Fibroblast of mammary gland (primary cell): ENCODE data around the gene ELMOD1.
A peak's percentile ranks its signal among the peaks of the same experiment; 100 is the strongest.

ENCODE experiments used
- DNase-seq: peaks from one replicate; pipeline ENCODE4 v3.0.0-alpha.2; 2010; ENCODE audit warnings: low read depth
- H3K4me3 ChIP-seq: 2 replicates; pipeline ENCODE4 v1.5.1; 2011; ENCODE audit warnings: low read depth, mild to moderate bottlenecking, low read length, moderate library complexity; ENCODE audit not compliant: control insufficient read depth
- CTCF ChIP-seq: conservative IDR thresholded peaks from 2 replicates; pipeline ENCODE4 v1.5.1; 2011; ENCODE audit warnings: low read depth, low read length, inconsistent platforms; ENCODE audit not compliant: control insufficient read depth, insufficient read depth

The ELMOD1 gene

GRCh38 chr11:107682171-107682570 is 91.2 kb downstream of the ELMOD1 start:
- no peak for TF ChIP-seq CTCF
- no peak overlapping the region for H3K4me3 ChIP-seq
- no peak for DNase-seq

- H3K4me3 ChIP-seq = no peak overlapping the region
- no peak for DNase-seq
- no peak for TF ChIP-seq CTCF
Measured at GRCh38 chr11:107682572-107682971, 91.6 kb downstream of the ELMOD1 start.

GRCh38 chr11:107683061-107683460 is 92.1 kb downstream of the ELMOD1 start:
- DNase-seq = no peak
- H3K4me3 ChIP-seq = no peak overlapping the region
- TF ChIP-seq CTCF = no peak

GRCh38 chr11:107683807-107684206 is 92.9 kb downstream of the ELMOD1 start:
- peak; percentile 58 for TF ChIP-seq CTCF
- peak; percentile 29 for DNase-seq
- no peak overlapping the region for H3K4me3 ChIP-seq

GRCh38 chr11:107688322-107688918 is 97.5 kb downstream of the ELMOD1 start:
- no peak overlapping the region for H3K4me3 ChIP-seq
- no peak for TF ChIP-seq CTCF
- no peak for DNase-seq

- DNase-seq = peak; percentile 64
- TF ChIP-seq CTCF = peak; percentile 65
- no peak overlapping the region for H3K4me3 ChIP-seq
Measured at GRCh38 chr11:107689317-107690202, 98.6 kb downstream of the ELMOD1 start.
